A673 (cell line): ENCODE results near the gene AGAP1.

ENCODE experiments used
- CTCF ChIP-seq: fragments of 300-800, 200-600 bp; sonication (generic); conservative IDR thresholded peaks from 2 replicates; pipeline ENCODE4 v1.5.1; 2017; ENCODE audit warnings: low read depth, mild to moderate bottlenecking, antibody characterized with exemption, low read length, moderate library complexity, mixed read lengths
- EZH2 ChIP-seq: fragments of 200-600 bp; sonication (generic); IDR thresholded peaks from 2 replicates; pipeline ENCODE4 v1.6.1; 2017; ENCODE audit warnings: borderline replicate concordance, low read depth, mild to moderate bottlenecking, mixed read lengths, antibody characterized with exemption, low read length; ENCODE audit not compliant: poor library complexity, severe bottlenecking

DNA sequence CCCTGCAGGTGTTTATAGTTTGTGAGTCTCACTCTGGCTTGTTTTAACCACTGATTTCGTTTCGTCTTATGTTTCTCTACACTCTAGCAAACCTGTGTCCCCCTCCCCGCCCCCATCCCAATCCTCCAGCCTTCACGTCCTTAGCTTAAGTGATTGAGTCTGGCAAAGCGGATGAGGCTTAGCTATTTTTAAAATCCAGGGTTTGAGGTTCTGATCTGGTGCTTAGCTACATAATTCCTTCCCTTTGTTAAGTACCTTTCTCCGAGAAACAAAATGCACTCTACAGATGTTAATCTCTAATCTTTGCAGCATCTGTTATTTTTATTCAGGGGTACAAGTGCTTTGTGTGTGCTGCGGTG lies 7.8 kb downstream of the AGAP1 start:
- TF ChIP-seq CTCF (no peak), EZH2 (no peak)
